ENCODE measurements around the gene LAMA4.

LAMA4 gene

GRCh38 chr6:112241820-112242429 is 12.4 kb downstream of the LAMA4 start:
- no peak for DNase-seq

- DNase-seq: no peak
Observed at GRCh38 chr6:112237595-112237994, 16.8 kb downstream of the LAMA4 start.

- DNase-seq: no peak
Observed at GRCh38 chr6:112237066-112237465, 17.3 kb downstream of the LAMA4 start.

DNA sequence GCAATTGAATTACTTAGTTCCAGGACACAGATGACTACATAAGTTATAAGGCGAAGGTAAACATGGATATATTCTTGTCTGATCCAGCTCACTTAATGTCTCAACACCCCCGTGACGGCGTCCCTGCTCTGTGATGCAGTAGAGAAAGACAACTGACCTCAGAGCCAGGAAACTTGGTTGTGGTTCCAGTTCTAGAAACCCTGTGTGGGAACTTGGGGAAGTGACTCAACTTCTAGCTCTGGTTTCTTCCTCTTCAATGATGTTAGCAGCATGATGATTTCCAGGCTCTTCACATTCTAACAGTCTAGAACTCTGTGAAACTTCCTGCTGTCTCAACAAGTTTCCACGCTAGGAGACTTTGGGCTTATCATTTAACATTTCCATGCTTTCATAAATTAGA is 18.4 kb downstream of the LAMA4 start:
- no peak for DNase-seq

- no peak for DNase-seq
Observed at GRCh38 chr6:112234601-112235000, 19.8 kb downstream of the LAMA4 start.

DNA sequence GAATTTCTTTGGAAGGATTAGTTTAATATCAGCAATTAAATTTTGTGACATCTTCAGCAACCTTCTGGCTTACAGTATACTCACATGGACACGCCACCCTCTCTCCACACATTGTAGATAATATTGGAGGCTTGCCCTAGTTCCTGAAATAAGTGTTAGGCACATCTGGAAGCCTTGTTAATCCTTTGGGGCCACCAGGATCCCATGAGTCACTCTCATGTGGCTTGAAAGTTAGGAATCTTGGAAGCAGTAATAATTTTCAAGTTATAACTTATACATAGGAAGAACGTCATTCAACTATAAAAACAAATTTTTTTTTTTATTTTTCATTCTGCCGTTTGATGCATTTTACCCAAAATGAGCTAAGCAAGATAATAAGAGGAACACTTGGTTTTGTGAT is 20.5 kb downstream of the LAMA4 start:
- no peak for DNase-seq

DNA sequence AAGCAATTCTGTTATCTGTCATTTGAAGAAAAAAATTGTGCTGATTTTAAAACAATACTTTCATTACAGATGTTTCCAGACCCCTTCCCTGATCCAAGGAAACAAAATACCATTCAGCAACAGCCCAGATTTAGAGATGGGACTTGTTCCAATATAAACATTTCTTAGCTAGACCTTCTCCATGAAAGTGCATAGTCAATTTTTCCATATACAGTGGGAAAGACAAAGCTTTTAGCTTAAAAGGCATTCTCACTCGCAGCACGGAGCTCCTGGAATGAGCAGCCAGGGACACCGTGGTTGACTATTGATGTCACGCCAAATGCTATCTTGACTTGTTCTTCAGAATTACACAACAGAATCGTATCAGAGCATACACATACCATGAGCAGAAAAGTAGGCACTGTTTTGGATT is 21.5 kb downstream of the LAMA4 start:
- peak; percentile 84 for DNase-seq

DNA sequence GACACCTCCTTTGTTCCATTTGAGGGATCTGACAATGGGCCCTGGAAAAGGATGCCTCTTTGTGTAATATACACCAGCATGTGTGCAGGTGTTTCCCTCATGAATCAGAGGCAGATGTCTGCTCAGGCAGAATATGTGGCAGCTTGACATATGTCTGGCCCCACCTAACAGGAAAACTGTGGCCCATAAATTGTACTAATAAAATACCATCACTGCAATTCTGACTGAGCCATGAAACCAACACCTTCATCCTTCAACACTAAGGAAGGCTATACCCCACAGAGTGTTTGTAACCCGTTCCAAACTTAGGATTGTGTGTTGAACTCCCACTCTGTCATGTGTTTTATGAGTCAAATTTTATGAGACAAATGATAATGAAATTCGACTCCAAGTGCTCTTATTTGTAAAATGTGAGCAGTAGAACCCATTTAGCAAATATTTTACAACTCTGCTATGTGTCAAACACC is 22.7 kb downstream of the LAMA4 start:
- DNase-seq: peak; percentile 78

DNA sequence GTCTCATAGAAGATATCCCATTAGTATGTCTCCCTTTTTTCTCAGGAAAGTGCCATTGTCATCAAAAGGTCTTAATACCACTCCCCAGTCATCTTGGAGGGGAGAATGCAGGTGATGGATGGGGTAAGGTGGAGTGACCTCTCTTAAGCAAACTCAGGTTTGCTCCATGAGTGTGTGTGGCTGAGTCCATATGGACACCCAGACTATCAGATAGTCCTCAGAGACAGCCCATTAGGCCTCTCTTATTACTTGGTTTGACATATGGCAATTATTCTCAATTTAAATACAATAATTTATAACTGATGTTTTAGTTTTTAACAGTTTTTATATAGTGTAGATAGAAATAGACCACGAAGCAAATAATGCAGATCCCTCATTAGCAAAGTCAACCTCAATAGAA is 23.2 kb downstream of the LAMA4 start:
- DNase-seq: no peak

DNA sequence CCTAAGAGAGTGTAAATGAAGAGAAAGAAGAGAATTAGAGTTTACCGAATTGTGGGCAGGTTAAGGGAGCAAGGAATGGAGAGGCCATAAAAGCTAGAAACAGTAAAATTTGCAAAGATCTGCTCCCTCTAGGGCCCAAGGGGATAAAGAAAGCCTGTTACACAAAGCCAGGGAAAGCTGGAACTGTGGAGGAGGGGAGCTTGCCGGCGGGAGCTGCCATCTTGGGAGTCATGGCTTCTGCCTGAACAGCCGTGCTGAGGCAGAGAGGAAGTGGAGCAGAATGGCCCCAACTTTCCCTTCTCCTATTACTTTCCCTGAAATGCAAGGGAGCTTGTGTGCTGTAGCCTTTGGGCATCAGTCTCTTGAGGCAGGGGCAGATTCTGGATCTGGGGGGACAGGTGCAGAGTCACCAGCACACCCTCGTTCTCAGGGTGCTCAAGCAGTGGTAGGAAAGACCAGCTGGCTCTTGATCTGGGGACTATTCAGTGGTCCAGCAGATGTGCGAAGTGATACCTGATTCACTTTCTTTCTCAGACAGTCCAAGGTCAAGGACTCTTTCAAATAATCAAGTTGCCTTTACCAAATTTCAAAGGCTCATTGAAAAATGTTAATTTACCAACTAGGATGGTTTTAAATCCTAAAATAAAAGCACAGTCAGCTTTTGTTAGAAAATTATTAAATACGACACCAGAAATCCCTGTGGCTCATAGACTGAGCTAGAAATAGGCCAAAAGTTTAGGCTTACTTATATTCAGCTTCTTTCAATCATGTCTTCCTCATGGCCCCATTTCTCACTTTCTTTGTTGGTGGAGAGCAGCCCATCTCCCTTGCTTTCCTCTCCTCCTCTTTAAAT is 25.7 kb downstream of the LAMA4 start:
- DNase-seq: no peak

- DNase-seq: no peak
Observed at GRCh38 chr6:112227992-112228391, 26.4 kb downstream of the LAMA4 start.

- DNase-seq: no peak
Observed at GRCh38 chr6:112227411-112227810, 27.0 kb downstream of the LAMA4 start.

GRCh38 chr6:112225691-112226090 is 28.7 kb downstream of the LAMA4 start:
- DNase-seq: no peak

GRCh38 chr6:112224088-112224487 is 30.3 kb downstream of the LAMA4 start:
- no peak for DNase-seq

GRCh38 chr6:112223070-112223861 is 31.1 kb downstream of the LAMA4 start:
- no peak for DNase-seq

DNA sequence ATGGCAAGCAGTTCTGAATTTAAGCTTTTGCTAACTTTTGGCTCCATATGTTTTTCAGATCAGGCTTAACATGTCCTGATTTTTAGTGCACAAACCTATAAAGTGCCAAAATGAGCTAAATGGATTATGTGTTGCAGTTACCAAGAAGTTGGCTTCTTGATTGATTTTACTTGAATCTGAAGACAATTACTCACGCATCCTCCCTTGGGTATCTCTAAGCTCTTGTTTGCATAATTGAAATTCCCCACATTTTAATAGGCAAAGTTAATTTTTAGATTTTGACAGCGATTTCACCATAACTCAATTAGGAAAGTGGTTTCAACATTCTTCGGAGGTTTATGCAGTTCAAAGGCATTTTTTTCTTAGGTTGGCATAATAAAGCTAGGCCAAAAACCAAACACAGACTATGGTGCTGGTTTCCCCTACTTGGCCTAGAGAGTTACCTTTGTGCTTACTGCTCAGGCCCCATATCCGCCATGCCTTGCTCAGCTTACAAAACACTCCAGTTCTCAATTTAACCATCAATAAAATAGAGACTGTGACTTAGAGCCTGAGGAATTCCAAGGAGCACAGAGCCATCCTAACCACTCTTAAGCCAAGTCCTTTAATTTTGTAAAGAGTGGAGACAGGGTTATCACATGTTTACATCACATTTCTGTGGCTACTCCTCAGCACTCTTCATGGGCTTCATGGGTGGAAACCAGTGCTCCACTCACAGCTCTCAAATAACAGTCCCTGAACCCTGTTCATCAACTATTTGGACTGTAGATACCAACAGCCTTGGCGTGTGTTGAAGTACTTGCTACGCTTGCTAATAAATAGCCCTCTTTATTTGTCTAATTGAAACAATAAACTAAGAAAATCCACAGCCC is 32.1 kb downstream of the LAMA4 start:
- no peak for DNase-seq

DNA sequence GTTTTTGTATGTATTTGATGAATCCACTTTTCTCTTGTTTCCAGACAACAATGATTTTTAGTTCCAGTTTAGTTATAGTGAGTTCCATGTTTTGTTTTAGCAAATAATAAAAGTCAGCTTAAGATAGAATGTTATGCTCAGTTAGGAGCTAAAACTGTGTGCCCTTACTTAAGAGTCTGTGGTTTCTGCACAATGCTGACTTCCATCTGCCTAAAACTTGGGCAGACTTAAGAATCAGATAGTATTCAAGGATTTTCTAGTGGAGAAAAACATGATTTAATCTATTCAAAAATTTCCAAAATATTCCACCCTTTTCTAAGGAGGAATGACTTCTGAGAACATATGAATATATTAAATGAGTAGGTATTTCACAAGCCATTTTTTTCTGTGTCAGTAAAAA is 32.8 kb downstream of the LAMA4 start:
- DNase-seq: no peak

DNA sequence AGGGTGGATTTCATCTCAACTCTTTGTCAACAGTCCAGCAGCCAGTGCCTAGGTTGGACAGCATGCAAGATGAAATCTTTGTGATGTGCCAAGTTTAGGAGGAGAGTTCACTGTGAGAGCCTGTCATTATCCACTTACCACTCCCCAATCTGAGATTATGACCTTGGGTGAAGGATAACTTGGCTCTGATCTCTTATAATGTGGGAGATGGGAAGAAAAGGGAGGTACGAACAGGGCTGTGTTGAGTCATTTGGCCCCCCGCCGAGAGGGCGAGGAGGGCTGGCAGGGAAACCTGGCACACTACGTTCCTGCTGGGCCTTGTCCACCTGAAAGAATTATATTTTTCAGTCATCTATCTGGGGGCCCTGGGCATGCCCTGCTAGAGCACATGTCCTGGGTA is 35.8 kb downstream of the LAMA4 start:
- no peak for DNase-seq

DNA sequence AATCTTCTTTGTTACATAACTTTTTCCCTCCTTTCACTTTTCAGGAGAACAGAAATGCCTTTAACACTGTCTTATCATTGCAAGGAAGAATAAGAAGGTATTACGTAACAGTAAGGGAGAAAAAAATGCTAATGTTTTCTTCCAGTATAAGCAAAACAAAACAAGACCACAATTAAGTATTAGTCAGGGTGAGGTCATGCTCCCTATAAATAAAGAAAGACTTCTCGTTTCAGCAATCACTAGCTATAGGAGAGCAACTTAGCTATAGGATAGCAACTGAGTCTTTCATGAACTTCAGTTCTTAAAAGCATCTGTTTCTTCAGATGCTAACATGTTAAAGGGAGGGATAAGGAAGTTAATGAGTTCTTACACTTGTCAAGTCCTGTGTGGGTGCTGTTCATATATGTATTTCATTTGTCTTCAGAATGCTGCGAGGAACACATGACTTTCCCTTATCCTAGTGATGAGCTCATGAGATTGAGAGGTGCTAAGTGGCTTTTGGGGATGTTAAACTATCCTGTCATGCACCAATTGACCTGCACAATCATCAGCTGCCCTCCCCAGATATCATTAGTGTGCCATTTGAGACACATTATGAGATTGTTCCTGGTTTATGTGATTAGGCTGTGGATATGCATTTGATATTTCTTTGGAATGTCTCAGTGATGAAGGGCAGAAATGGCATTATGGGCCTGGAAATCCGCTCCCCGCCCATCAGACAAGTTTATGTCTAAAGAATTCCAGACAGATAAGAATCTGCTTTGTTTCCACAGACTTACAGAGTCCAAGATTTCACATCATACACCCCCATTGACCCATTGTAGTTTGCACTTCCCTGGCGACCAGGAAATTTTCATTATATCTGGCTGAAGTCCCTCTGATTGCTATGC is 37.5 kb downstream of the LAMA4 start:
- no peak for DNase-seq

- DNase-seq: no peak
Observed at GRCh38 chr6:112215488-112216284, 38.7 kb downstream of the LAMA4 start.

Data from NCI-H2029 treated with DMSO at 0.1 percent for 48 hours (cell line).